ENCODE data around the gene EIF1AD. TPM values are rescaled to one million over a fixed set of nuclear protein-coding genes. Genes with fewer than 3 reads are reported as not detected.

Gene EIF1AD
- total and polyA plus RNA-seq, 9 of the 15 experiments (the other 6 are each of a cell fraction or from before 2014, with no cell fraction given): 50.1 to 98.8 (median 58.7) TPM

- TF ChIP-seq REST (IDR thresholded peaks at IDR 0.05; ENCODE audit: borderline replicate concordance): peak; percentile 75; the same call in 1 of the 2 replicates
- TF ChIP-seq REST (CRISPR knock-in tag; IDR thresholded peaks at IDR 0.05; ENCODE audit: low read depth): no peak
- peak; percentile 41; the same call in 1 of the 2 replicates for TF ChIP-seq XRCC5 (IDR thresholded peaks at IDR 0.05; ENCODE audit: low read depth, low read length)
- no peak for TF ChIP-seq RBM39 (optimal IDR thresholded peaks at IDR 0.05; ENCODE audit: low read depth, low read length)
- no peak for TF ChIP-seq CCAR2 (IDR thresholded peaks at IDR 0.05; ENCODE audit: low read depth, low read length)
- no peak for TF ChIP-seq ZC3H11A (IDR thresholded peaks at IDR 0.05; ENCODE audit: low read depth, low read length)
- peak; percentile 84; the same call in 1 of the 2 replicates for TF ChIP-seq TFAP4 (CRISPR knock-in tag; IDR thresholded peaks at IDR 0.05; ENCODE audit: borderline replicate concordance)
- peak; percentile 62; the same call in 1 of the 2 replicates for TF ChIP-seq GABPB1 (CRISPR knock-in tag; IDR thresholded peaks at IDR 0.05)
- TF ChIP-seq SNAPC5 (CRISPR knock-in tag; IDR thresholded peaks at IDR 0.05): no peak
- TF ChIP-seq ZNF274 (IDR thresholded peaks at IDR 0.05; ENCODE audit: borderline replicate concordance, low read depth, low read length): no peak
- TF ChIP-seq STAT6 (CRISPR knock-in tag; IDR thresholded peaks at IDR 0.05): 0 out of 2 replicates have a peak, but pooled peaks have one; percentile 65
- no peak for TF ChIP-seq ZNF253 (CRISPR knock-in tag; conservative IDR thresholded peaks at IDR 0.05)
- peak; percentile 66; the same call in 1 of the 2 replicates for TF ChIP-seq SP1 (CRISPR knock-in tag; IDR thresholded peaks at IDR 0.05)
- peak; percentile 47; the same call in 1 of the 2 replicates for TF ChIP-seq KLF16 (IDR thresholded peaks at IDR 0.05)
- TF ChIP-seq SMC3 (conservative IDR thresholded peaks at IDR 0.05; ENCODE audit: insufficient read depth, low read depth, low read length): peak; percentile 74
- 0 out of 2 replicates have a peak, but pooled peaks have one; percentile 31 for TF ChIP-seq HCFC1 (IDR thresholded peaks at IDR 0.05; ENCODE audit: low read depth, low read length)
Measured at GRCh38 chr11:66022401-66023185, 20.6 kb upstream of the EIF1AD start (continued).

All from K562 (cell line).